ENCODE results near the gene PA2G4. TPM values are rescaled to one million over a fixed set of nuclear protein-coding genes. Genes with fewer than 3 reads are reported as not detected.

Gene PA2G4
- total RNA-seq, 2 donors from 2014 or later = 53.2 to 111 TPM

DNA sequence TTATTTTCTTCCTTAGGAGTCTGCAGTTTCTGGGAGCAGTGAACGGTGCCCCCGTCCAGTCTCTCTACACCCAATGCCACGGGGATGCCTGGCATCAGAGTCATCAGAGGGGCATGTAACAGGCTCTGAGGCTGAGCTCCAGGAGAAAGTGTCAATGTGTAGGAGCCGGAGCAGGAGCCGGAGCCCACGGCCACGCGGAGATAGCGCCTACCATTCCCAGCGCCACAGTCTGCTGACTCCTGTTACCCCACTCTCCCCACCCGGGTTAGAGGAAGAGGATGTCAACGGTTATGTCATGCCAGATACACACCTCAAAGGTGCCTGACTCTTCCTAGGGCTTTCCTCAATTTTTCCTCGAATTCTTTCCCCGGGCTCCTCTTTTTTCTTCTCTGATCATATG lies 3.3 kb upstream of the PA2G4 start:
- no peaks in the 10 kb centered on the region for H3K27me3 ChIP-seq (replicated peaks; ENCODE audit: insufficient read depth)
- TF ChIP-seq, protein P1, sequence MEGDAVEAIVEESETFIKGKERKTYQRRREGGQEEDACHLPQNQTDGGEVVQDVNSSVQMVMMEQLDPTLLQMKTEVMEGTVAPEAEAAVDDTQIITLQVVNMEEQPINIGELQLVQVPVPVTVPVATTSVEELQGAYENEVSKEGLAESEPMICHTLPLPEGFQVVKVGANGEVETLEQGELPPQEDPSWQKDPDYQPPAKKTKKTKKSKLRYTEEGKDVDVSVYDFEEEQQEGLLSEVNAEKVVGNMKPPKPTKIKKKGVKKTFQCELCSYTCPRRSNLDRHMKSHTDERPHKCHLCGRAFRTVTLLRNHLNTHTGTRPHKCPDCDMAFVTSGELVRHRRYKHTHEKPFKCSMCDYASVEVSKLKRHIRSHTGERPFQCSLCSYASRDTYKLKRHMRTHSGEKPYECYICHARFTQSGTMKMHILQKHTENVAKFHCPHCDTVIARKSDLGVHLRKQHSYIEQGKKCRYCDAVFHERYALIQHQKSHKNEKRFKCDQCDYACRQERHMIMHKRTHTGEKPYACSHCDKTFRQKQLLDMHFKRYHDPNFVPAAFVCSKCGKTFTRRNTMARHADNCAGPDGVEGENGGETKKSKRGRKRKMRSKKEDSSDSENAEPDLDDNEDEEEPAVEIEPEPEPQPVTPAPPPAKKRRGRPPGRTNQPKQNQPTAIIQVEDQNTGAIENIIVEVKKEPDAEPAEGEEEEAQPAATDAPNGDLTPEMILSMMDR (IDR thresholded peaks at IDR 0.05) = no peak
- H3K36me3 ChIP-seq = no peaks in the 10 kb centered on the region
- H3K27ac ChIP-seq = no peak overlapping the region
- no peak overlapping the region for H3K4me3 ChIP-seq
- DNase-seq (ENCODE audit: low spot score) (no peak), ATAC-seq (ENCODE audit: insufficient number of reproducible peaks, low FRiP score, low read depth) (no peak)
- H3K4me1 ChIP-seq (ENCODE audit: control insufficient read depth in 1 of 2, low read depth in 2 of 2) = peaks cover 5 to 21% of the 10 kb centered on the region in 2 donors
- no peaks in the 10 kb centered on the region for H3K9me3 ChIP-seq

DNA sequence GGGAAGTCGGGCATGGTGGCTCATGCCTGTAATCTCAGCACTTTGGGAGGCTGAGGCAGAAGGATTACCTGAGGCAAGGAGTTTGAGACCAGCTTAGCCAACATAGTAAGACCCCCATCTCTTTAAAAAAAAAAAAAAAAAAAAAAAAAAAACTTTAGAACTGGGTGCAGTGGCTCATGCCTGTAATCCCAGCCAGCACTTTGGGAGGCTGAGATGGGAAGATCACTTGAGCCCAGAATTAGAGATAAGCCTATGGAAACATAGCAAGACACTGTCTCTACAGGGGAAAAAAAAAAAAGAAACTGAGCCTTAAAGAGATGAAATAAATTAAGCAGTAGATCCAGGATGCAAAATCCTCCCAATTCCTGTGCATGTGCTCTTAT lies 1.7 kb upstream of the PA2G4 start:
- no peaks in the 10 kb centered on the region for H3K27me3 ChIP-seq (replicated peaks; ENCODE audit: insufficient read depth)
- no peak overlapping the region for H3K4me3 ChIP-seq
- DNase-seq (ENCODE audit: low spot score) (no peak), ATAC-seq (ENCODE audit: insufficient number of reproducible peaks, low FRiP score, low read depth) (no peak)
- no peak overlapping the region for H3K27ac ChIP-seq
- peaks cover 8% of the 10 kb centered on the region for H3K36me3 ChIP-seq
- no peaks in the 10 kb centered on the region for H3K9me3 ChIP-seq
- TF ChIP-seq, protein P1 (IDR thresholded peaks at IDR 0.05) = no peak
- H3K4me1 ChIP-seq (ENCODE audit: control insufficient read depth in 1 of 2, low read depth in 2 of 2) = peaks cover 5 to 26% of the 10 kb centered on the region in 2 donors

DNA sequence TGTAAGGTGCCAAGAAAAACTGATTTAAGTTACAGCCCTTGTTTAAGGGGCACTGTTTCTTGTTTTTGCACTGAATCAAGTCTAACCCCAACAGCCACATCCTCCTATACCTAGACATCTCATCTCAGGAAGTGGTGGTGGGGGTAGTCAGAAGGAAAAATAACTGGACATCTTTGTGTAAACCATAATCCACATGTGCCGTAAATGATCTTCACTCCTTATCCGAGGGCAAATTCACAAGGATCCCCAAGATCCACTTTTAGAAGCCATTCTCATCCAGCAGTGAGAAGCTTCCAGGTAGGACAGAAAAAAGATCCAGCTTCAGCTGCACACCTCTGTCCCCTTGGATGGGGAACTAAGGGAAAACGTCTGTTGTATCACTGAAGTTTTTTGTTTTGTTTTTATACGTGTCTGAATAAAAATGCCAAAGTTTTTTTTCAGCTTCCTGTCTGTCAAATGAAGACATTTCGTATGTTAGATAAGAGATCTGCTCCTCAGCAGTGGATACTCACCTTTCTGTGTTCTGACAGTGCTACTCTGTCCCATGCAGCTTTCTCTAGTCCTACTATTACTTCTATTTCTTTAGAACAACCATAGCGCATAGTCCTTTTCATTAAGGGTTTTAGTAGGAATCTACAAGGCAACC lies 1.2 kb upstream of the PA2G4 start:
- no peak for ATAC-seq (ENCODE audit: insufficient number of reproducible peaks, low FRiP score, low read depth)
- no peaks in the 10 kb centered on the region for H3K27me3 ChIP-seq (replicated peaks; ENCODE audit: insufficient read depth)
- peak overlapping the region; percentile 90 for H3K4me3 ChIP-seq
- peak overlapping the region; percentile 73 to 86 for H3K27ac ChIP-seq
- H3K4me1 ChIP-seq (ENCODE audit: control insufficient read depth in 1 of 2, low read depth in 2 of 2) = peaks cover 5 to 26% of the 10 kb centered on the region in 2 donors
- no peak for DNase-seq (ENCODE audit: low spot score)
- TF ChIP-seq, protein P1 (IDR thresholded peaks at IDR 0.05) = no peak
- H3K9me3 ChIP-seq = no peaks in the 10 kb centered on the region
- H3K36me3 ChIP-seq = peaks cover 13% of the 10 kb centered on the region

DNA sequence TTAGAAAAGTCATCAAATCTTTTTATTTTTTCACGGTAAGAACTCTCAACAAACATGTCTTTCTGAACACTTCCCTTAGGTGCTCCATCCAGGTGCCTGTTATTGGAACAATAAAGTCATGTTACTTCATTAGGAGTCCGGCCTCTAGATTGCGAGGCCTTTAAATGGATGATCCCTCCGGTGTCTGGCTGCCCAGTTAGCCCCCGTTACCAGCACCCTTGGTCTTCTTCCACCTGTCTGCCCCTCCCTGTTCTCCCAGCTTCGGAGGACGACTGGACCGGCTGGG lies 593 bp upstream of the PA2G4 start:
- Histone ChIP-seq H3K27ac (peak overlapping the region; percentile 73 to 86), H3K27me3 (replicated peaks; ENCODE audit: insufficient read depth) (no peaks in the 10 kb centered on the region), H3K9me3 (no peaks in the 10 kb centered on the region), H3K36me3 (peaks cover 14% of the 10 kb centered on the region), H3K4me1 (ENCODE audit: control insufficient read depth in 1 of 2, low read depth in 2 of 2) (peaks cover 5 to 26% of the 10 kb centered on the region in 2 donors), H3K4me3 (peak overlapping the region; percentile 90)
- DNase-seq (ENCODE audit: low spot score) = no peak
- peak; percentile 4 for ATAC-seq (ENCODE audit: insufficient number of reproducible peaks, low FRiP score, low read depth)
- TF ChIP-seq, protein P1 (IDR thresholded peaks at IDR 0.05) = no peak

DNA sequence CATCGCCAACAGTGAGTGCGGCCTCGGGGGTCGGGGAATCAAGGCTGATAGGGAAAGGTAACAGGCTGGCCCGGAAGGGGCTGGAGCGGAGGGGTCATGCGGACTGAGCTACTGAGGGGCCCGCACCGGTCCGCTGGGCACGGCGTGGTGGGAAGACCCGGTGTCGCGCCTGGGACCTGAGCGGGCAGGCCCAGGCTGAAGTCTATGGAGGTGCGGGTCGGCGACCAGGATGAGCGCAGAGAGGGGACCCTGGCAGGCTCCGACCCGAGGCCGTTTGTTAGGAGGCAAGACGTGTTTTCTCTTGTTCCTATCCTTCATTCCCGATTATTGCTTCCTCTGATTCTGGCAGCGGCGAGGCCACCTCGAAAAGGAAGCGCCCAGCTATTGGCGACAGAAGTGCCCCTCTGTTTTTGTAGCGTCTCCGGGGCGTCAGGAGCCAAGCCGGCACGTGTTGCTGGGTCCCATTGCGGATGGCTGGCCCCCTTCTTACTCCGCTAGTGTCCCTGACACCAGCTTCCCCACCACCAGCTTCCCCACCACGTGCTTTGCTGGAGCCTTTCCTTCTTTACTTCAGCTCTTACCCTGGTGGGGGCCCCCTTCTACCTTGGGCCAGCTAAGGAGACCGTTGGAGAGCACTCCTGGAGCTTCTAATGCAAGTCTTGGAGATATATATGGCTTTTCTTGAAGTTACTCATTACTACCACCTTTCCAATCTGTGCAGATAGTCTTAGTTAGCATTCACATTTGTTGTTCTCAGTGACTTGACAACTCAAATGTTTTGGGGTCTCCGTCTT lies 653 bp downstream of the PA2G4 start:
- H3K36me3 ChIP-seq = peaks cover 25% of the 10 kb centered on the region
- ATAC-seq (ENCODE audit: insufficient number of reproducible peaks, low FRiP score, low read depth) (no peak), DNase-seq (ENCODE audit: low spot score) (no peak)
- TF ChIP-seq, protein P1 (IDR thresholded peaks at IDR 0.05) = no peak
- H3K4me1 ChIP-seq (ENCODE audit: control insufficient read depth in 1 of 2, low read depth in 2 of 2) = peaks cover 5 to 26% of the 10 kb centered on the region in 2 donors
- H3K27ac ChIP-seq = peak overlapping the region; percentile 80 to 86
- no peaks in the 10 kb centered on the region for H3K27me3 ChIP-seq (replicated peaks; ENCODE audit: insufficient read depth)
- H3K4me3 ChIP-seq = peak overlapping the region; percentile 90
- H3K9me3 ChIP-seq = no peaks in the 10 kb centered on the region
